Endothelial cell of umbilical vein (primary cell): ENCODE data around the gene HPRT1. TPM values are rescaled to one million over a fixed set of nuclear protein-coding genes. Genes with fewer than 3 reads are reported as not detected.

ENCODE experiments used
- BruUV-seq: library from RNA; stranded (reverse); fragments of 400-500 nt; replicated peaks from 2 replicates; lab custom pipeline; 2021; lab: Mats Ljungman, UMichigan
- CTCF ChIA-PET: fragments of 300-600, 350-600 bp; sonication (Branson Sonifier 250); formaldehyde crosslinking; loops from one replicate; lab custom pipeline; 2021; ENCODE audit warnings: antibody characterized with exemption, inconsistent platforms; lab: Charles Lee
- POLR2A ChIA-PET: fragments of 300-600, 350-600 bp; sonication (Branson Sonifier 250); formaldehyde crosslinking; loops from one replicate; lab custom pipeline; 2021; ENCODE audit warnings: antibody characterized with exemption, inconsistent platforms; lab: Charles Lee
- DNase-seq: peaks from one replicate; pipeline ENCODE4 v3.0.0-alpha.2; 2011; ENCODE audit warnings: low read depth, low spot score
- FAIRE-seq: peaks from 2 replicates; lab custom pipeline; 2011; peaks lifted over from hg19 to GRCh38; lab: Jason Lieb, UNC
- H2AFZ ChIP-seq: 2 replicates; pipeline ENCODE4 v1.6.0; 2012; ENCODE audit warnings: low read depth, low read length, control low read depth, inconsistent platforms
- H3K27ac ChIP-seq: 2 replicates; pipeline ENCODE4 v1.5.1; 2011; ENCODE audit warnings: low read depth, mild to moderate bottlenecking, control low read depth, low read length, moderate library complexity; ENCODE audit not compliant: insufficient read depth
- H3K27me3 ChIP-seq, 2 experiments: 2 replicates each; pipeline versions ENCODE4 v1.6.0 to v1.6.1; 2011; ENCODE audit warnings: low read length in 2 of 2, mixed read lengths in 1 of 2; ENCODE audit not compliant: control insufficient read depth in 2 of 2, insufficient read depth in 2 of 2
- H3K36me3 ChIP-seq, 2 experiments: 2 replicates in 1 of 2; 3 replicates in 1 of 2; pipeline ENCODE4 v1.5.1; 2011; ENCODE audit warnings: low read length in 2 of 2, mild to moderate bottlenecking in 1 of 2, moderate library complexity in 1 of 2; ENCODE audit not compliant: control insufficient read depth in 2 of 2, insufficient read depth in 2 of 2; ENCODE audit errors: extremely low read depth in 1 of 2
- H3K4me1 ChIP-seq: 3 replicates; pipeline ENCODE4 v1.5.1; 2011; ENCODE audit warnings: mild to moderate bottlenecking, low read length; ENCODE audit not compliant: control insufficient read depth, insufficient read depth; ENCODE audit errors: extremely low read depth
- H3K4me2 ChIP-seq: 2 replicates; pipeline ENCODE4 v1.6.1; 2011; ENCODE audit warnings: low read length, control low read depth, mixed read lengths; ENCODE audit not compliant: insufficient read depth
- H3K4me3 ChIP-seq, 3 experiments: fragments of 200-600 bp in 1 of 3; sonication (generic), shearing (Covaris generic) in 1 of 3; replicated peaks in 1 of 3; 2 replicates each; pipeline ENCODE4 v1.5.1; 2011 to 2016; ENCODE audit warnings: control low read depth in 3 of 3, low read length in 3 of 3, mild to moderate bottlenecking in 2 of 3, inconsistent platforms in 1 of 3, low read depth in 1 of 3, moderate library complexity in 1 of 3; ENCODE audit not compliant: insufficient read depth in 1 of 3
- H3K79me2 ChIP-seq: 2 replicates; pipeline ENCODE4 v1.6.0; 2012; ENCODE audit warnings: low read length, inconsistent platforms; ENCODE audit not compliant: control insufficient read depth, insufficient read depth
- H3K9ac ChIP-seq: replicated peaks from 2 replicates; pipeline ENCODE3; 2011; ENCODE audit warnings: low read length, control low read depth; ENCODE audit not compliant: insufficient read depth; ENCODE audit errors: extremely low read depth
- H3K9me1 ChIP-seq: replicated peaks from 3 replicates; pipeline ENCODE4 v1.6.0; 2011; ENCODE audit warnings: mild to moderate bottlenecking, low read length; ENCODE audit not compliant: control insufficient read depth, insufficient read depth; ENCODE audit errors: extremely low read depth
- H3K9me3 ChIP-seq: replicated peaks from 2 replicates; pipeline ENCODE4 v1.5.1; 2012; ENCODE audit warnings: low read length, inconsistent platforms; ENCODE audit not compliant: control insufficient read depth, insufficient read depth
- H4K20me1 ChIP-seq: replicated peaks from 2 replicates; pipeline ENCODE3; 2011; ENCODE audit warnings: mild to moderate bottlenecking, low read length; ENCODE audit not compliant: control insufficient read depth, insufficient read depth; ENCODE audit errors: extremely low read depth
- EZH2 ChIP-seq: IDR thresholded peaks from 2 replicates; pipeline ENCODE4 v1.6.1; 2012; ENCODE audit warnings: borderline replicate concordance, low read depth, mild to moderate bottlenecking, moderate library complexity, low read length, inconsistent platforms; ENCODE audit not compliant: severe bottlenecking
- FOS ChIP-seq: IDR thresholded peaks from 2 replicates; pipeline ENCODE4 v1.6.1; 2011; ENCODE audit warnings: mild to moderate bottlenecking, low read length, moderate library complexity, borderline replicate concordance; ENCODE audit not compliant: insufficient read depth
- GATA2 ChIP-seq: IDR thresholded peaks from 2 replicates; pipeline ENCODE4 v1.7.0; 2011; ENCODE audit warnings: low read depth, mild to moderate bottlenecking, moderate library complexity, mixed read lengths, low read length; ENCODE audit not compliant: insufficient read length, insufficient read depth
- JUN ChIP-seq: IDR thresholded peaks from 2 replicates; pipeline ENCODE4 v1.6.1; 2011; ENCODE audit warnings: borderline replicate concordance, low read depth; ENCODE audit not compliant: insufficient read length, insufficient read depth
- MYC ChIP-seq: IDR thresholded peaks from one replicate; pipeline ENCODE4 v1.6.1; 2011; ENCODE audit warnings: mild to moderate bottlenecking, low read depth, low read length
- POLR2AphosphoS5 ChIP-seq: IDR thresholded peaks from 2 replicates; pipeline ENCODE4 v1.6.1; 2012; ENCODE audit warnings: low read depth, mild to moderate bottlenecking, control low read depth, low read length, moderate library complexity; ENCODE audit not compliant: insufficient read depth
- dilution Hi-C: fragments of 300-500 bp; cut with MboI; formaldehyde crosslinking; loops from one replicate; pipeline ENCODE4 v1.15.0; 2019; ENCODE audit warnings: low sequenced_read_pairs; ENCODE audit not compliant: extremely low pct_ligation_motif_present
- intact Hi-C: fragments of 100-400 bp; cut with micrococcal nuclease; formaldehyde crosslinking; loops from one replicate; pipeline ENCODE4 v1.10.0; 2022
- polyA plus RNA-seq, 4 experiments: library from polyadenylated mRNA; depleted of rRNA in 3 of 4; stranded (reverse) in 3 of 4; unstranded in 1 of 4; fragments of >200 nt; gene quantifications; 2 replicates each; pipeline versions ENCODE4 v1.2.1 to v1.2.3, GENCODE V29; 2011 to 2012; ENCODE audit warnings: missing spikeins in 1 of 4
- total RNA-seq: library from RNA; stranded (reverse); gene quantifications from 2 replicates; pipeline ENCODE4 v1.2.3, GENCODE V29; 2021
- TF ChIP-seq, protein P1 (sequence below): IDR thresholded peaks from 2 replicates; pipeline ENCODE4 v1.6.1; 2011; ENCODE audit not compliant: insufficient read depth, insufficient read length
- TF ChIP-seq, protein P2 (sequence below), 2 donors: IDR thresholded peaks; 1 replicate in 1 of 2; 2 replicates in 1 of 2; pipeline ENCODE4 v1.5.1; 2011; ENCODE audit warnings: low read length in 2 of 2, mild to moderate bottlenecking in 2 of 2, moderate library complexity in 2 of 2, control low read depth in 1 of 2, inconsistent platforms in 1 of 2, low read depth in 1 of 2; ENCODE audit not compliant: insufficient read depth in 1 of 2; ENCODE audit errors: extremely low read depth in 1 of 2

HPRT1 gene
- total and polyA plus RNA-seq, 2 donors (not counting 3 experiments of a cell fraction or from before 2014, with no cell fraction given) = 19.2 to 51.0 TPM

DNA sequence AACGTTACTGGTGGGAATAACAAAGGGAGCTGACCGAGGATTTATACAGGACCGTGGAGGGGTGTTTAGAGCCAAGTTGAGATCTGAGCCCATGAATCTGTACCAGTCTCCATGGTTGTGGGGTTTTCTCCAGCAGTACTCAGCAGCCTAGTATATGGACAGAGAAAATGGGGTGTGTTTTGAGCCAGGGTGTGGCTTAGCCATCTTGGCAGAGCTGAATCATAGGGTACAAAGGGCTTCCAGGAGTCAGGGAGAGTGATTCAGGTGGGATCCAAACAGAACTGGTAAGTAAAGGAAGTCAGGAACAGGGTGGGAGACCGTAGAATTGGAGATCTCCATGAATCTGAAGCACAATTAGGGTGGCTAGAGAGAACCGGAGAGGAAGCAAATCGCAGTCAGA, 7.4 kb upstream of the HPRT1 start:
- no peaks in the 10 kb centered on the region for H3K9me3 ChIP-seq
- TF ChIP-seq JUN (no peak), MYC (no peak), EZH2 (no peak), GATA2 (no peak), FOS (no peak), POLR2AphosphoS5 (no peak)
- TF ChIP-seq, protein P1, sequence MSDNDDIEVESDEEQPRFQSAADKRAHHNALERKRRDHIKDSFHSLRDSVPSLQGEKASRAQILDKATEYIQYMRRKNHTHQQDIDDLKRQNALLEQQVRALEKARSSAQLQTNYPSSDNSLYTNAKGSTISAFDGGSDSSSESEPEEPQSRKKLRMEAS = no peak
- TF ChIP-seq, protein P2, sequence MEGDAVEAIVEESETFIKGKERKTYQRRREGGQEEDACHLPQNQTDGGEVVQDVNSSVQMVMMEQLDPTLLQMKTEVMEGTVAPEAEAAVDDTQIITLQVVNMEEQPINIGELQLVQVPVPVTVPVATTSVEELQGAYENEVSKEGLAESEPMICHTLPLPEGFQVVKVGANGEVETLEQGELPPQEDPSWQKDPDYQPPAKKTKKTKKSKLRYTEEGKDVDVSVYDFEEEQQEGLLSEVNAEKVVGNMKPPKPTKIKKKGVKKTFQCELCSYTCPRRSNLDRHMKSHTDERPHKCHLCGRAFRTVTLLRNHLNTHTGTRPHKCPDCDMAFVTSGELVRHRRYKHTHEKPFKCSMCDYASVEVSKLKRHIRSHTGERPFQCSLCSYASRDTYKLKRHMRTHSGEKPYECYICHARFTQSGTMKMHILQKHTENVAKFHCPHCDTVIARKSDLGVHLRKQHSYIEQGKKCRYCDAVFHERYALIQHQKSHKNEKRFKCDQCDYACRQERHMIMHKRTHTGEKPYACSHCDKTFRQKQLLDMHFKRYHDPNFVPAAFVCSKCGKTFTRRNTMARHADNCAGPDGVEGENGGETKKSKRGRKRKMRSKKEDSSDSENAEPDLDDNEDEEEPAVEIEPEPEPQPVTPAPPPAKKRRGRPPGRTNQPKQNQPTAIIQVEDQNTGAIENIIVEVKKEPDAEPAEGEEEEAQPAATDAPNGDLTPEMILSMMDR (IDR thresholded peaks at IDR 0.05; ENCODE audit: extremely low read depth in 1 of 2, insufficient read depth in 1 of 2, low read depth in 1 of 2, low read length in 2 of 2) = no peak
- BruUV-seq = no TSS peak
- no peaks in the 10 kb centered on the region for H3K79me2 ChIP-seq
- POLR2A ChIA-PET = no interaction called here
- H3K9ac ChIP-seq = no peak overlapping the region
- H3K4me2 ChIP-seq = no peak overlapping the region
- dilution Hi-C loops (no loop called here), intact Hi-C loops (no loop called here)
- no peak overlapping the region for H3K27ac ChIP-seq
- no peaks in the 10 kb centered on the region for H3K9me1 ChIP-seq
- no peak for FAIRE-seq
- H3K4me1 ChIP-seq = no peaks in the 10 kb centered on the region
- H3K27me3 ChIP-seq = no peaks in the 10 kb centered on the region
- no peak overlapping the region for H2AFZ ChIP-seq
- H3K36me3 ChIP-seq = no peaks in the 10 kb centered on the region
- H3K4me3 ChIP-seq = no peak overlapping the region
- CTCF ChIA-PET = no interaction called here
- DNase-seq = no peak
- H4K20me1 ChIP-seq = no peaks in the 10 kb centered on the region
